Measurements from ENCODE around the gene VPS37C.

VPS37C gene

DNA sequence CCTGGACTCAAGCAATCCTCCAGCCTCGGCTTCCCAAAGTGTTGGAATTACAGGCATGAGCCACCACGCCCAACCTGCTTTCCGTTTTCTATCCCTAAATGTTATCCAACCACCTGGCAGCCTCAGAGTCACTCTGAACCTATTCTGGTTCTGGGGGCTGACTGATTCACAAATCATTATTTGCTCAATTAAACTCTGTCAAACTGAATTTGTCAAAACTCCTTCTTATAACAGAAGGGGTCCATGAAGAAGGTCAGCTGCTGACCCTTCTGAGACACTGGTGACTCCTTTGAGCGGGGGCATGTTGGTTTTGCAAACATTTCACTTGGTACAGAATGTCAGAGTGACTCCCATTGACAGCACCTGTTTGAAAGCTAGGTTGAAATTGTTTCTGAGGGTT lies 1.8 kb upstream of the VPS37C start:
- Histone ChIP-seq H3K9me3 (replicated peaks in 1 of 11) (peaks cover 0 to 32% (median 0%) of the 10 kb centered on the region in 11 experiments; a peak in 9 of 22 replicates), H3K36me3 (peaks cover 0 to 10% (median 0%) of the 10 kb centered on the region in 11 experiments; a peak in 8 of 22 replicates), H3K9ac (peak overlapping the region in 2 of 11 experiments; percentile 70 to 72; a peak in 1 of 22 replicates), H3K4me2 (peak overlapping the region in 7 of 11 experiments; percentile 72 to 96 (median 88); a peak in 12 of 22 replicates), H3K4me1 (peaks cover 26 to 83% (median 57%) of the 10 kb centered on the region in 10 experiments), H3K27ac (peak overlapping the region in 4 of 11 experiments; percentile 72 to 97 (median 92); a peak in 7 of 22 replicates), H4K20me1 (peaks cover 0 to 28% (median 8%) of the 10 kb centered on the region in 11 experiments; a peak in 10 of 22 replicates), H3K4me3 (peak overlapping the region in 2 of 10 experiments; percentile 5 to 69; a peak in 2 of 20 replicates), H3K27me3 (no peaks in the 10 kb centered on the region)
- no peak for TF ChIP-seq Cebpa-rat (IDR thresholded peaks at IDR 0.05)

DNA sequence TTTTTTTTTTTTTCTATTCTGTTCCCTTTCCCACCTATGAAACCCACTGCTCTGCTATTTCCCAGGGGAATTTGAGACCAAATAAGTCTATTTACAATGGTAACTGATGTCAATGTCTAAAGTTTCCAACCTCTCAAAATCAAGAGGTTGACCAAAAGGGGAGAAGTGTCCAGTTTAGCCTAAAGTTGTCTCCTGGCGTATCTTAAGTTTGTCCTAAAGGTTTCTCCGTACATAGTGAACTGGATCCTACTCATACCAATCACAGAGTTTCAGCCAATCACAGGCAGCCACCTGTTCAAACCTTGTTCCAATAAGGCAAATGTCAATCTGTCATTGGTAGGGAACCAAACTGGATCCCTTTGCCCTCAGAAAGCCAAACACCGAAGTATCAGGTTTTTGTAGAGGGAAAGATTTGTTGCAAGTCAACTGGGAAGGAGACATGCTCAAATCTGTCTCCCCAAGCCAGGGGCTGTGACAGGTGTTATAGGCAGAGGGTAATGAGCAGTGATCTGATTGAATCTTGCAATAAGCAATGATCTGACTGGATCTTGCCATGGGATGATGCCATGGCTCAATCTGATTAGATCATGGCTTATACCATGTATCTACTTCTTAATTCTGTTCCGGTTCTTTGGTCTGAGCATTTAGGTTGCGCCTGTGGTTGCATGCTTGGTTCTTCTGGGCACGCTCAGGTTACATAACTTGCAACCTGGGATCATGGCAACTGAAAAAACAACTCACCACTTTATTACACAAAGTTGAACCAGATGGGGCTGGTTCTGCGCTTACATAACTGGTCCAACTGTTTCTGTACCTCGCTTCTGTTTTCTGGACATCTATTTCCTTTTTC lies 1.1 kb upstream of the VPS37C start:
- Histone ChIP-seq H4K20me1 (peaks cover 0 to 35% (median 11%) of the 10 kb centered on the region in 11 experiments; a peak in 10 of 22 replicates), H3K4me3 (peak overlapping the region; percentile 60 to 78 (median 71)), H3K4me1 (peaks cover 20 to 81% (median 50%) of the 10 kb centered on the region in 10 experiments), H3K27ac (peak overlapping the region; percentile 86 to 97 (median 94)), H3K9me3 (replicated peaks in 1 of 11) (peaks cover 0 to 26% (median 0%) of the 10 kb centered on the region in 11 experiments; a peak in 7 of 22 replicates), H3K36me3 (peaks cover 0 to 17% (median 5%) of the 10 kb centered on the region in 11 experiments; a peak in 10 of 22 replicates), H3K27me3 (no peaks in the 10 kb centered on the region), H3K9ac (peak overlapping the region; percentile 83 to 97 (median 88)), H3K4me2 (peak overlapping the region; percentile 72 to 96 (median 86))
- 0 out of 22 replicates have a peak, but pooled peaks of 1 of the 11 experiments have one; percentile 9 for TF ChIP-seq Cebpa-rat (IDR thresholded peaks at IDR 0.05)

DNA sequence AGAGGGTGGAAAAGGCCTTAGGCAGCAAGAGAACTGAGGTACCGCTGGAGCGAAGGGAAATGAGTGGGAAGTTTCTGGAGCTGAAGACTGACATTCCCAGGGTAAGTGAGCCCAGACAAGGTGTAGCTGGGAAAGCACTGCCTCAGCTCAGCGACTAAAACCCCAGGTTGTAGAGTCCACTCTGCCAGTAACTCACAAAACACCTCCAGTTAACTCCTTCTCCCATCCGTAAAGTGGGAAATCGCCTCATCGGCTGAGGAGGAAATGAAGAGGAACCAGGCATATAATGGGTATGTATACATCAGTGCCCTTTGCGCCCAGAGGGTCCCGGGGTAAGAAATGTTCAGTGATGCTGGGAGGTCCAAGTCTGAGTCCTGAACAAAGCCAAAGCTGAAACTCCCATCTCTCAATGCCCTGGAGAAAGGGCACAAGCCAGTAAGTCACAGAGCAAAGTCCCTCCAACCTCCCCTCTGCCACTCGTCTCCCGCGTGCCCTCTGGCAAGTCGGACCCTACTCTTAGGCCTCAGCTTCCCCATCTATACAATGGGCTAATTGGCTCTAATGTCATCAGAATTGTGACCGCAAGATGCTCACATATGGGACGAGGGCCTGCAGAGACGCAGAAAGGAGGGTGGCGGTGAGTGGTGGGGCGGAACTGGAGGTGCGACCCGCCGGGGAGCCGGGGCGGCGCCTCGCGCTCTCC lies 588 bp downstream of the VPS37C start:
- peaks cover 20 to 79% (median 49%) of the 10 kb centered on the region in 10 experiments for H3K4me1 ChIP-seq
- peaks cover 0 to 51% (median 11%) of the 10 kb centered on the region in 11 experiments; a peak in 10 of 22 replicates for H4K20me1 ChIP-seq
- peak overlapping the region; percentile 86 to 97 (median 94) for H3K27ac ChIP-seq
- H3K4me2 ChIP-seq = peak overlapping the region; percentile 72 to 96 (median 86)
- no peaks in the 10 kb centered on the region for H3K27me3 ChIP-seq
- peaks cover 0 to 34% (median 10%) of the 10 kb centered on the region in 11 experiments; a peak in 11 of 22 replicates for H3K36me3 ChIP-seq
- H3K9ac ChIP-seq = peak overlapping the region; percentile 83 to 97 (median 88)
- peak overlapping the region; percentile 60 to 78 (median 71) for H3K4me3 ChIP-seq
- no peak for TF ChIP-seq Cebpa-rat (IDR thresholded peaks at IDR 0.05)
- peaks cover 0 to 31% (median 7%) of the 10 kb centered on the region in 11 experiments; a peak in 14 of 22 replicates for H3K9me3 ChIP-seq (replicated peaks in 1 of 11)

DNA sequence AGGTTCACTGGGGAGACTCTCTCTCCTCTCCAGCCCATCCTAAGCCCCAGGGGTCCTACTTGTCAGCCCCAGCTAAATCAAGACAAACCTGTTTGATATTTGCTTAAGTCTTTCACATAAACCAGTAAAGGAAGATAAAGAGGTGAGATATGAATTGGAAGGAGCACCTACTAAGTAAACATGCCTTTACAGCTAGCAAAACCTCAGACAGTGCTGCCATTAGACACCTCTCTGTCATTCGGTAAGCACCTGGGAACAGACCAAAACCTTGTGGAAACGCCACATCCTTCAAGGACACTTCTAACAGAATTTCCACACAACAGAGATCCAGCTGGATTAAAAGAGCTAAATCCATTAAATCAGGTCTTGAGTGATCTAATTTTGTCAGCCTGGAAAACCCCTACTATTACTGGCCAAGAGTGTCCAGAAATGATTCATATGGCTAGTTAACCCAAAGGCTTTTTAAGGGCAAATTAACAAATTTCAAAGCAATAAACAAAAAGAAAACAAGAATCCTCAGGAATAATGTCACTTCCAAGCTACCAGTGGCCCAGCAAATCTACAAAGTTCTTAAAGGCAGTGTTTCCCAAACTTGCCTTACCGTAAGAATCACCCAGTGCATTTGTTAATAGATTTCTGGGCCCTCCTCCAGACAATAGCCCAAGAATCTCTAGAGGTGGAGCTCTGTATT lies 2.4 kb downstream of the VPS37C start:
- Histone ChIP-seq H3K27ac (peak overlapping the region in 3 of 11 experiments; percentile 6 to 67 (median 40); a peak in 5 of 22 replicates), H4K20me1 (peaks cover 0 to 69% (median 11%) of the 10 kb centered on the region in 11 experiments; a peak in 11 of 22 replicates), H3K9ac (peak overlapping the region in 3 of 11 experiments; percentile 39 to 69 (median 43); a peak in 6 of 22 replicates), H3K4me2 (peak overlapping the region in 5 of 11 experiments; percentile 9 to 96 (median 90); a peak in 8 of 22 replicates), H3K27me3 (no peaks in the 10 kb centered on the region), H3K36me3 (peaks cover 7 to 50% (median 21%) of the 10 kb centered on the region in 11 experiments; a peak in 17 of 22 replicates), H3K9me3 (replicated peaks in 1 of 11) (peaks cover 17 to 42% (median 25%) of the 10 kb centered on the region in 11 experiments), H3K4me1 (peaks cover 20 to 71% (median 32%) of the 10 kb centered on the region in 10 experiments), H3K4me3 (peak overlapping the region in 2 of 10 experiments; percentile 12 to 69; a peak in 2 of 20 replicates)
- no peak for TF ChIP-seq Cebpa-rat (IDR thresholded peaks at IDR 0.05)

DNA sequence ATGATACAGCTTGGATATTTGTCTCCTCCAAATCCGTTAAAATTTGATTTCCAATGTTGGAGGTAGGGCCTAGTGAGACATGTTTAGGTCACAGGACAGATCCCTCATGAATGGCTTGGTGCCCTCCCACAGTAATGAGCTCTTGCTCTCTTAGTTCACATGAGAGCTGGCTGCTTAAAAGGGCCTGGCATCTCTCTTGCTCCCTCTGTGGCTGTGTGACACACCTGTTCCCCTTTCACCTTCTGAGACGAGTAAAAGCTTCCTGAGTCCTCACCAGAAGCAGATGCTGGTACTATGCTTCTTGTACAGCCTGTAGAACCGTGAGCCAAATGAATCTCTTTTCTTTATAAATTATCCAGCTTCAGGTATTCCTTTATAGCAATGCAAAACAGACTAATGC lies 3.5 kb downstream of the VPS37C start:
- no peak overlapping the region for H3K4me3 ChIP-seq
- peaks cover 7 to 51% (median 22%) of the 10 kb centered on the region in 11 experiments; a peak in 17 of 22 replicates for H3K36me3 ChIP-seq
- peak overlapping the region in 2 of 11 experiments; percentile 93 to 96; a peak in 4 of 22 replicates for H3K4me2 ChIP-seq
- TF ChIP-seq Cebpa-rat (IDR thresholded peaks at IDR 0.05) = no peak
- H3K4me1 ChIP-seq = peaks cover 19 to 71% (median 23%) of the 10 kb centered on the region in 10 experiments
- H3K27me3 ChIP-seq = no peaks in the 10 kb centered on the region
- H3K27ac ChIP-seq = no peak overlapping the region
- no peak overlapping the region for H3K9ac ChIP-seq
- H4K20me1 ChIP-seq = peaks cover 0 to 80% (median 19%) of the 10 kb centered on the region in 11 experiments; a peak in 15 of 22 replicates
- H3K9me3 ChIP-seq (replicated peaks in 1 of 11) = peaks cover 21 to 31% (median 29%) of the 10 kb centered on the region in 11 experiments

DNA sequence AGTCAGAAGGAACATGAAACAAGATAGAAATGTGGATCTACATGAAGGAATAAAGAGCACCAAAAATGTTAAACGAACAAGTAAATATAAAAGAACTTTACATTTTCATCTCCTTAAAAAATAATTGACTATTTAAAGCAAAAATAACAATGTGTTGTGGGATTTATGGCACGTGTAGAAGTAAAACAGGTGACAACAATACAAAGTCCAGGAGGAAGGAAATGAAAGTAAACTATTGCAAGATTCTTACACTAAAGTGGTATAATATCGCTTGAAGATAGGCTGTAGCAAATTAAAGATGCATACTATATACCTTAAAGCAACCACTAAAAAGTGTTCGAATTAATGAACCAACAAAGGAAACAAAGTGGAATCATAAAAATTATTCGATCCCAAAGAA lies 5.5 kb downstream of the VPS37C start:
- H3K9me3 ChIP-seq (replicated peaks in 1 of 11) = peaks cover 21 to 30% (median 23%) of the 10 kb centered on the region in 11 experiments
- peaks cover 13 to 79% (median 17%) of the 10 kb centered on the region in 10 experiments for H3K4me1 ChIP-seq
- no peak overlapping the region for H3K4me3 ChIP-seq
- 0 out of 22 replicates have a peak overlapping the region, but pooled peaks of 1 of the 11 experiments have one; percentile 5 for H3K4me2 ChIP-seq
- no peak for TF ChIP-seq Cebpa-rat (IDR thresholded peaks at IDR 0.05)
- no peak overlapping the region for H3K27ac ChIP-seq
- peaks cover 14 to 99% (median 39%) of the 10 kb centered on the region in 11 experiments; a peak in 20 of 22 replicates for H4K20me1 ChIP-seq
- H3K27me3 ChIP-seq = no peaks in the 10 kb centered on the region
- H3K36me3 ChIP-seq = peaks cover 7 to 62% (median 22%) of the 10 kb centered on the region in 11 experiments; a peak in 17 of 22 replicates
- H3K9ac ChIP-seq = no peak overlapping the region

DNA sequence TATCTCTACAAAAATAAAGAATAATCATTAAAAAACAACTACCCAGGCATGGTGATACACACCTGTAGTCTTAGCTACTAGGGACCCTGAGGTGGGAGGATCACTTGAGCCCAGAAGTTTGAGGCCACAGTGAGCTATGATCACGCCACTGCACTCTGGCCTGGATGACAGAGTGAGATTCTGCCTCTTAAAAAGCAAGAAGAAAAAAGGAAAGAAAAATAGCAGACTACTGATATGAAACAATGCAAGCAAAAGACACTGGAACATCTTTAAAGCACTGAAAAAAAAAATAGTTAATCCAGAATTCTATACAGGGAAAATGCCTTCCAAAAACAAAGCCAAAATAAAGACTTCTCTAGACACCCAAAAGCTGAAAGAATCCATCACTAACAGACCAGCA lies 5.9 kb downstream of the VPS37C start:
- Histone ChIP-seq H3K9me3 (replicated peaks in 1 of 11) (peaks cover 21 to 30% (median 23%) of the 10 kb centered on the region in 11 experiments), H3K36me3 (peaks cover 7 to 62% (median 22%) of the 10 kb centered on the region in 11 experiments; a peak in 17 of 22 replicates), H3K4me3 (no peak overlapping the region), H3K4me1 (peaks cover 12 to 79% (median 17%) of the 10 kb centered on the region in 10 experiments), H3K27ac (no peak overlapping the region), H3K4me2 (no peak overlapping the region), H3K27me3 (no peaks in the 10 kb centered on the region), H3K9ac (no peak overlapping the region), H4K20me1 (peaks cover 17 to 99% (median 43%) of the 10 kb centered on the region in 11 experiments; a peak in 20 of 22 replicates)
- TF ChIP-seq Cebpa-rat (IDR thresholded peaks at IDR 0.05) = no peak
